Stimulated activated CD8-positive, alpha-beta memory T cell treated with anti-CD3 and anti-CD28 coated beads, Interleukin-4, amount 100 ng/mL, for 4 hours (primary cell): ENCODE results near the gene GFRA1.

Source experiments
- DNase-seq, 2 donors: peaks; one replicate each; pipeline ENCODE4 v3.0.0-alpha.2; 2020; ENCODE audit warnings: low read depth in 2 of 2, low spot score in 1 of 2

GFRA1 gene

GRCh38 chr10:116160271-116160670 lies 112.7 kb downstream of the GFRA1 start:
- DNase-seq = no peak

- no peak for DNase-seq
These were observed 113.8 kb downstream of the GFRA1 start for GRCh38 chr10:116159197-116159596.

GRCh38 chr10:116158036-116158435 lies 115.0 kb downstream of the GFRA1 start:
- no peak for DNase-seq

- DNase-seq = no peak
These were observed 115.5 kb downstream of the GFRA1 start for GRCh38 chr10:116157485-116157884.

- DNase-seq = no peak
These were observed 116.2 kb downstream of the GFRA1 start for GRCh38 chr10:116156819-116157218.

GRCh38 chr10:116155191-116155590 lies 117.8 kb downstream of the GFRA1 start:
- DNase-seq = no peak

- DNase-seq = no peak
These were observed 118.4 kb downstream of the GFRA1 start for GRCh38 chr10:116154651-116155050.

- DNase-seq = no peak
These were observed 121.9 kb downstream of the GFRA1 start for GRCh38 chr10:116151076-116151475.

- no peak for DNase-seq
These were observed 122.4 kb downstream of the GFRA1 start for GRCh38 chr10:116150606-116151005.

GRCh38 chr10:116147147-116147905 lies 125.7 kb downstream of the GFRA1 start:
- DNase-seq = no peak

GRCh38 chr10:116146372-116147140 lies 126.5 kb downstream of the GFRA1 start:
- no peak for DNase-seq

- no peak for DNase-seq
These were observed 129.3 kb downstream of the GFRA1 start for GRCh38 chr10:116143673-116144222.

GRCh38 chr10:116141855-116142254 lies 131.2 kb downstream of the GFRA1 start:
- no peak for DNase-seq

GRCh38 chr10:116141246-116141645 lies 131.8 kb downstream of the GFRA1 start:
- DNase-seq = no peak

GRCh38 chr10:116139886-116140285 lies 133.1 kb downstream of the GFRA1 start:
- no peak for DNase-seq

- DNase-seq = no peak
These were observed 134.1 kb downstream of the GFRA1 start for GRCh38 chr10:116138897-116139296.

GRCh38 chr10:116136261-116136660 lies 136.7 kb downstream of the GFRA1 start:
- no peak for DNase-seq

GRCh38 chr10:116134322-116134721 lies 138.7 kb downstream of the GFRA1 start:
- DNase-seq = no peak

- DNase-seq = no peak
These were observed 139.4 kb downstream of the GFRA1 start for GRCh38 chr10:116133634-116134033.

- no peak for DNase-seq
These were observed 140.1 kb downstream of the GFRA1 start for GRCh38 chr10:116132780-116133399.

GRCh38 chr10:116130006-116130405 lies 143.0 kb downstream of the GFRA1 start:
- DNase-seq = no peak
